BLaER1 (cell line): ENCODE results near the gene GLS.

ENCODE experiments used
- H3K27ac ChIP-seq: shearing (Covaris generic); formaldehyde crosslinking; 2 replicates; pipeline ENCODE4 v1.8.1; 2022
- H3K27me3 ChIP-seq: shearing (Covaris generic); formaldehyde crosslinking; 2 replicates; pipeline ENCODE4 v1.8.1; 2022
- H3K36me3 ChIP-seq: shearing (Covaris generic); formaldehyde crosslinking; 2 replicates; pipeline ENCODE4 v1.8.1; 2022
- H3K4me1 ChIP-seq: shearing (Covaris generic); formaldehyde crosslinking; 2 replicates; pipeline ENCODE4 v1.8.1; 2022
- H3K4me2 ChIP-seq: shearing (Covaris generic); formaldehyde crosslinking; 2 replicates; pipeline ENCODE4 v1.8.1; 2022
- H3K4me3 ChIP-seq: shearing (Covaris generic); formaldehyde crosslinking; 2 replicates; pipeline ENCODE4 v1.8.1; 2022
- H3K9ac ChIP-seq: shearing (Covaris generic); formaldehyde crosslinking; 2 replicates; pipeline ENCODE4 v1.8.1; 2022
- H3K9me3 ChIP-seq: shearing (Covaris generic); formaldehyde crosslinking; 2 replicates; pipeline ENCODE4 v1.8.1; 2022
- H4K20me1 ChIP-seq: shearing (Covaris generic); formaldehyde crosslinking; 2 replicates; pipeline ENCODE4 v1.8.1; 2022
- Cebpa-rat ChIP-seq: shearing (Covaris generic); IDR thresholded peaks from 2 replicates; pipeline ENCODE4 v1.8.1; 2022

GLS gene

GRCh38 chr2:190880378-190881083 lies at the start of gene GLS:
TSS of gene GLS (plus strand) at chr2:190880821. CDS start at chr2:190881085, 264 bp downstream.
- peaks cover 57% of the 10 kb centered on the region for H3K4me1 ChIP-seq
- H3K9ac ChIP-seq, result peak within 1 kb of the TSS; percentile 97
- peak within 1 kb of the TSS; percentile 93 for H3K4me2 ChIP-seq
- H3K27me3 ChIP-seq, result no peaks in the 10 kb centered on the region
- H3K4me3 ChIP-seq, result peak within 1 kb of the TSS; percentile 100
- no peak for TF ChIP-seq Cebpa-rat
- no peaks in the 10 kb centered on the region for H3K9me3 ChIP-seq
- peaks cover 47% of the 10 kb centered on the region for H4K20me1 ChIP-seq
- H3K27ac ChIP-seq, result peak within 1 kb of the TSS; percentile 98
- peaks cover 5% of the 10 kb centered on the region; the same call in 1 of the 2 replicates for H3K36me3 ChIP-seq

DNA sequence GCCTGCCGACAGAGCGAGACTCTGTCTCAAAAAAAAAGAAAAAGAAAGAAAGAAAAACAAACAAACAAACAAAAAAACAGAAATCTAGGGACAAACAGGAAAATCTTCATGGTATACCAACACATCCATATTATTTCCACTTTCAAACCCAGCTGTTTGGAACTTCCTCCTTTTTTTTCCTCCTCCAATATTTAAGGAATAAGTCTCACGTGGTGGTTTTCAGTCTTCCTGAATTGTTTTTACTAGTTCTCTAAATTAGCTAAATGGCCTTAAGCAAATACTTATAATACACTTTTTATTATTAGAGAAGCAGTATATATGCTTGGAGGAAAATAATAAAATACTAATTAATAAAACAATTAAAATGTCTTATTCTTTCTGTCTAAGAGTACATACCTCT lies 48.7 kb upstream of the GLS start:
- H3K36me3 ChIP-seq, result no peaks in the 10 kb centered on the region
- H3K9ac ChIP-seq, result no peak overlapping the region
- no peaks in the 10 kb centered on the region for H3K9me3 ChIP-seq
- no peak overlapping the region for H3K4me2 ChIP-seq
- H4K20me1 ChIP-seq, result no peaks in the 10 kb centered on the region
- no peak overlapping the region for H3K27ac ChIP-seq
- H3K4me1 ChIP-seq, result no peaks in the 10 kb centered on the region
- no peak for TF ChIP-seq Cebpa-rat
- no peak overlapping the region for H3K4me3 ChIP-seq
- H3K27me3 ChIP-seq, result no peaks in the 10 kb centered on the region

DNA sequence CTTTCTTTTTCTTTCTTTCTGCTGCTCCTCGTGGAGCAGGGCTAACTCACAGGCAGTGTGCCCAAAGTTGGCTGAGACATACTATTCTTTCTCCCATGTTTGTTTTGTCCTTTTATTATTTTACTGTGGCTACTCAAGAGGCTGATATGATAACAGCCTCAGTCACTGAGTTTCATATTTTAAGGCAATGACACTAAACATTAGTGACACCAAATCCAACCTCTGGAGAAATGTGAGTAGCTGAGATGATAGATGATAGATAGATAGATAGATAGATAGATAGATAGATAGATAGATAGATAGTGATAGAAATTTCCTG lies 45.8 kb upstream of the GLS start:
- Histone ChIP-seq H3K4me2 (no peak overlapping the region), H3K9me3 (no peaks in the 10 kb centered on the region), H4K20me1 (no peaks in the 10 kb centered on the region), H3K36me3 (no peaks in the 10 kb centered on the region), H3K27me3 (no peaks in the 10 kb centered on the region), H3K27ac (no peak overlapping the region), H3K4me1 (no peaks in the 10 kb centered on the region), H3K4me3 (no peak overlapping the region), H3K9ac (no peak overlapping the region)
- TF ChIP-seq Cebpa-rat, result no peak

- no peaks in the 10 kb centered on the region for H4K20me1 ChIP-seq
- no peak overlapping the region for H3K4me3 ChIP-seq
- no peaks in the 10 kb centered on the region for H3K4me1 ChIP-seq
- H3K9ac ChIP-seq, result no peak overlapping the region
- no peak overlapping the region for H3K4me2 ChIP-seq
- H3K27me3 ChIP-seq, result no peaks in the 10 kb centered on the region
- no peak for TF ChIP-seq Cebpa-rat
- no peaks in the 10 kb centered on the region for H3K9me3 ChIP-seq
- H3K27ac ChIP-seq, result no peak overlapping the region
- H3K36me3 ChIP-seq, result no peaks in the 10 kb centered on the region
Measured at GRCh38 chr2:190835303-190835930, 45.2 kb upstream of the GLS start.

DNA sequence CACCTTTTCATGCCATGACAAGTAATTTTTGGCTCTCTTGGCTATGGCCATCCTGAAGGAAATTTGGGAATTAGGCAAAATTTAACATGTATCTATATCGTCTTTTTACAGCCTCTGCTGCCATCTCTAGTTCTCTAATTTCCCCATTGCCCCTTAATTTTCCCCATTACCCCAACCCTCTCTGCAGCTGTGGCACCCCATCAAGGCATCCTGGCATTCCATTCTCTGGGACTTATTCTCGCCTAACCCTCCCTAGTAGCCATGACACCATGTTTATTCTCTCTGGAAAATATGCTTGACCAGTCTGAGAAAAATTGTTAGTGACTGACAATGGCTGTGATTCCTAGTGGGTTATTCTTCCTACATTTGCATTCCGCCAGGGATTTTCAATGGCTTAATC lies 43.9 kb upstream of the GLS start:
- Histone ChIP-seq H3K27ac (no peak overlapping the region), H3K27me3 (no peaks in the 10 kb centered on the region), H4K20me1 (no peaks in the 10 kb centered on the region), H3K9me3 (no peaks in the 10 kb centered on the region), H3K4me3 (no peak overlapping the region), H3K4me1 (no peaks in the 10 kb centered on the region), H3K4me2 (no peak overlapping the region), H3K9ac (no peak overlapping the region), H3K36me3 (no peaks in the 10 kb centered on the region)
- TF ChIP-seq Cebpa-rat, result no peak

DNA sequence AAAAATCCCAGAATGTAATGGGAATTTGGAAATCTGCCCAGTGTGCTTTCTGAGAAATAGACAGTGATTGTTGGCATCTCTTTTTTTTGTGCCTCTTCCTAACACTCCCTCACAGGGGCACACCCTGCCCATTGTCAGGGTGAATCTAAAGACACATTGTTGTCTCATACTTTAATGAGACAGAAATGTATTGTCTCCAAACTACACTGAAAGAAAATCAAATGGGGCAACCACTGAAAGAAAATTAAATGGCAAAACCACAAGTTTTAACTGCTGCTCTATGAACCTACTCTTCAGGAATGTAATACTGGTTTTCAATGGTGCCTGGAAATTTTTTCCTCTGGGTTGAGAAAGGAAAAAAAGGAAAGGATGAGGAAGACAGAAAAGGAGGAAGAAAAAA lies 43.2 kb upstream of the GLS start:
- Histone ChIP-seq H3K9me3 (no peaks in the 10 kb centered on the region), H3K4me3 (no peak overlapping the region), H3K36me3 (no peaks in the 10 kb centered on the region), H3K4me2 (no peak overlapping the region), H3K4me1 (no peaks in the 10 kb centered on the region), H3K27me3 (no peaks in the 10 kb centered on the region), H3K9ac (no peak overlapping the region), H3K27ac (no peak overlapping the region), H4K20me1 (no peaks in the 10 kb centered on the region)
- TF ChIP-seq Cebpa-rat, result no peak

- Histone ChIP-seq H3K27ac (no peak overlapping the region), H3K9me3 (no peaks in the 10 kb centered on the region), H3K4me3 (no peak overlapping the region), H3K4me1 (no peaks in the 10 kb centered on the region), H3K9ac (no peak overlapping the region), H3K4me2 (no peak overlapping the region), H3K36me3 (no peaks in the 10 kb centered on the region), H4K20me1 (no peaks in the 10 kb centered on the region), H3K27me3 (no peaks in the 10 kb centered on the region)
- no peak for TF ChIP-seq Cebpa-rat
Measured at GRCh38 chr2:190837952-190838361, 42.7 kb upstream of the GLS start.

DNA sequence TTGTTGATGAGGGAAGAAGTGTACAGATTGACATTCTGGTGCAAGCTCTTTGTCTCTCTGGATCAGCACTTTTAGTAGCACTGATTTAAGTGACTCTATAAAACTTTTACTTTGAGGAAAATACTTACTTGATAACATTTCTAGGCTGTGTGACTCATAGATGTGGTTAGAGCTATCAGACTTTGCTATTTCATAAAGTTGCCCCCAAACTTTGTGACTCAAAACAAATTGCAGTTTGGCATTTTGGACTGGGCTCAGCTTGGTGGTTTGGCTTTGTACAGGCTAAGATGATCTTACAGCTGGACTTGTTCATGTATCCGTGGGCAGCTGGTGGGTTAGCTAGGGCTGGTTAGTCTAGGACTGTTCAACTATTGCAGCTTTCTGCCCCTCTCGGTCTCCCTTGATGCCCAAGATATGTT lies 42.1 kb upstream of the GLS start:
- no peaks in the 10 kb centered on the region for H3K9me3 ChIP-seq
- H3K27ac ChIP-seq, result no peak overlapping the region
- H3K4me2 ChIP-seq, result no peak overlapping the region
- H3K9ac ChIP-seq, result no peak overlapping the region
- no peaks in the 10 kb centered on the region for H4K20me1 ChIP-seq
- TF ChIP-seq Cebpa-rat, result no peak
- no peaks in the 10 kb centered on the region for H3K36me3 ChIP-seq
- H3K27me3 ChIP-seq, result no peaks in the 10 kb centered on the region
- no peak overlapping the region for H3K4me3 ChIP-seq
- no peaks in the 10 kb centered on the region for H3K4me1 ChIP-seq

DNA sequence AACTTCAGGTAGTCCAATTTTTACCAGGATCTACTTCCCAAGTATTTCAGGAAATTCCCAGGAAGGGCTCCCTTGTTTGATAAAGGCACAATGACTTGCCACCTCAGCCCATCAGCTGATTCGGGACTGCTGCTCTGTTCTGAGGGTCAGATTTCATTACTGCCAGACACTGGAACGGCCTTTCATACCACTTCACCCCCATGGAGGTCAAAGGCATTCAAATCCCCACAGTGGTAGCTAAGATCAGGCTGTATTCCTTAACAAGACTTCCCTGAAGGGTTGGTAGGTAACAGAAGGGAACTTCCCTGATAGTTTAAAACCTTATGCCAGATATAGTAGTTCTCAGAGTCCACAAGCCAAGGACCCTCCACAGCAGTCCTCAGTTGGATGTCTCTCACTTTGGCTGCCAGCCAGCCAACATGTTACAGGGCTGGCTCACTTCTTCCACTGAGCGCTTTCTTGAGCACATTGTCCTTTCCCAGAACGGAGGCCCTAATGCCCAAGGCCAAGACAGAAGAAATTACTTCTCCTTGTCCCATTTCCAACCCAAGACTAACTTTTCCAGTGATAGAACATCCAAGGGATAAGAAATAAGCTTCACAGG lies 40.0 kb upstream of the GLS start:
- no peaks in the 10 kb centered on the region for H3K27me3 ChIP-seq
- no peak overlapping the region for H3K9ac ChIP-seq
- no peaks in the 10 kb centered on the region for H4K20me1 ChIP-seq
- no peak for TF ChIP-seq Cebpa-rat
- H3K27ac ChIP-seq, result no peak overlapping the region
- H3K9me3 ChIP-seq, result no peaks in the 10 kb centered on the region
- no peak overlapping the region for H3K4me2 ChIP-seq
- no peak overlapping the region for H3K4me3 ChIP-seq
- no peaks in the 10 kb centered on the region for H3K4me1 ChIP-seq
- H3K36me3 ChIP-seq, result no peaks in the 10 kb centered on the region

DNA sequence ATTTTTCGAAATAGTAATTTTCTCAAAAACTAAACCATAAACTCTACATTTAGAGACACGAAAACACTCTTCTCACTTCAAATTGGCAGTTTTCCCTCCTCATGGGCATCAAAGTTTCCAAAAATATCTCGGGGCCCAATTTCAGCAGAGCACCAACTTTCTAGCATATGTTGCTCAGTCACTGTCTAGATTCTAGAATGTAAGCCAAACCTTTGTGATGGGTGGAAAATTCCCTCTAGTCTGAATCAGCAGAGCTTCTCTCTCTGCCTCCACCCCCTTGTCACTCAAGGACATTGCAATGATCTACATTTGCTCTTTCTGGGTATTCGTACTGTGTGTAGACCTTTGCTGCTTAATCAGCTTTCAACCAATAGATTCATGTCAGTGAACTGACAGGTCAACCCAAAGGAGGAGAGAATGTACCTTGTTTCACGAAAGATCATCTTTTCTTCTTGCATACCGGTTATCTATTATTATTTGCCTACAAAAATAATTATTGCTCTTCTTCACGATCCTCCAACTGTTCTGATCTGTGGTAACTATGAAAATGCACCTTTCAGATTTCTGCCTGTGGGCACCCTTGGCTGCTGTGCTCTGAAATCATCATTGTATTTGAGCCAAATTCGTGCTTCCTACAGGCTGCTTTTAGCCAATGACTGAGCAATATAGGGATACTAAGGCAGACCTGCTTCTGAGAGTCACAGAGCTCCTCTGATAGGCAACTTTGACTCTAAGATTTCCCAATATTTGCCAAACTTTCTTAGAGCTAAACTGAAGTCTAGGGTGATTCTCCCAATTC lies 38.7 kb upstream of the GLS start:
- no peaks in the 10 kb centered on the region for H3K27me3 ChIP-seq
- no peak overlapping the region for H3K4me2 ChIP-seq
- no peaks in the 10 kb centered on the region for H3K4me1 ChIP-seq
- H4K20me1 ChIP-seq, result no peaks in the 10 kb centered on the region
- H3K4me3 ChIP-seq, result no peak overlapping the region
- no peak for TF ChIP-seq Cebpa-rat
- H3K27ac ChIP-seq, result no peak overlapping the region
- no peaks in the 10 kb centered on the region for H3K9me3 ChIP-seq
- H3K9ac ChIP-seq, result no peak overlapping the region
- no peaks in the 10 kb centered on the region for H3K36me3 ChIP-seq
